GM21825 (cell line): ENCODE measurements around the gene CACNG5.
"Not testable (repeated sequence)": the region's sequence is repeated elsewhere in the genome, so short reads cannot be mapped to it uniquely, and the experiment has no call there.

Source experiments
- ATAC-seq: cut with Tn5 transposase; IDR thresholded peaks from one replicate; pipeline ENCODE4 v1.9.1; 2021; ENCODE audit warnings: mild to moderate bottlenecking, moderate library complexity; ENCODE audit not compliant: unreplicated experiment

Gene CACNG5

GRCh38 chr17:66849032-66849655, 14.2 kb downstream of the CACNG5 start:
- ATAC-seq: no peak

- ATAC-seq: no peak
These were observed 15.1 kb downstream of the CACNG5 start for GRCh38 chr17:66849851-66850580.

- ATAC-seq: no peak
These were observed 15.8 kb downstream of the CACNG5 start for GRCh38 chr17:66850692-66851091.

DNA sequence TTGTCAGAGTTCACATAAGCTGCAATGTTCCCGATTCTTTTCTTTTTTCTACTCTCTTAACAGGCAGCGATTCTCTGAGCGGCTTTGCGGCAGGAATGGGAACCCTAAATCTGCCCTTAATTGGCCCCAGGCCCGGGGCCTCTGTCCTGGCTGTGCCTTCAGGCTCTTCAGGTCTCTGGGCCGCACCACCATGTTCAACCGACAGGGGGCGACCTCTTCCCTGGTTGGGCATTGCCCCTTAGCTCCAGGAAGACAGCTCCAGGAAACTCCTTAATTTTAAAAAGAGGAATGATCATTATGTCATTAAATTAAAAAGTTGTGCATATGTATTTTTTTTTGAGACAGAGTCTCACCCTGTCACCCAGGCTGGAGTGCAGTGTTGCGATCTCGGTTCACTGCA, 20.3 kb downstream of the CACNG5 start:
- no peak for ATAC-seq

DNA sequence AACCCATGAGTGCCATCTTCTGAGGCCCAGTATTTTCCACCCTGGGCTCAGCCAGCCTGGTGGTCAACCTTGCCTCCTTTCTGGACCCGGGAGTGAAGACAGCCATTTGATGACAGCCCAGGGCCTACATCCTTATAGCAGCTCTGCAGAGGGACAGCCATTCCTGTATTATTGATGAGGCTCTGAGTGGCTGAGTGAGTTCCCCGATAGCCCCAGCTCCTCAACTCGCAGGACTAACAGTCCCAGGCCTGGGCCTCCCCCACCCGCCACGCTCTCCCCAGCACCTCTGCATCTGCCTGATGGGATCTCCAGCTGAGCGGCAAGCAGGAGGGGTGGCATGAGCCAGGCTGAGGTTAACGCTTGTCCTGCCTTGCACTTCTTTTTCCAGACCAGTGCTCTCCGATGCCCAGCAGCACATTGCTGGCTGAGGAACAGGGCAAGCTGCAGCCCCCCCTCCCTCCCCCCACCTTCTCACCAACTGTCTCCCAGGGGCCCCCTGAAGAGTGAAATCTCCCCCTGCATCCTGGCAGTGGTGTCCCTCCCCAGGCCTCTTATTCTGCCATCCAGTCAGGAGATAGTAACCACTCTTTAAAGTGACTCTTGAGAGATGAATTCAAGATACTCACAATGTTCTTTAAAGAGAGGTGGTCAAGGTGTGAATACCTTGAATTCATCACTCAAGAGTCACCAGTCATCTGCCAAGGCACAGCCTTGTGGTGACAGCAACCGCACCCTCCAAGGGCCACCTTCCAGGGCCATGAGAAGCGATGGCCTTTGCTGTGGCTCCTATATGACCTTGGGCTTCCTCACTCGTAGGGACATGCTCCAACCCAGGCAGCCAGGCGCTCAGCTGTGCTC, 23.5 kb downstream of the CACNG5 start:
- no peak for ATAC-seq

DNA sequence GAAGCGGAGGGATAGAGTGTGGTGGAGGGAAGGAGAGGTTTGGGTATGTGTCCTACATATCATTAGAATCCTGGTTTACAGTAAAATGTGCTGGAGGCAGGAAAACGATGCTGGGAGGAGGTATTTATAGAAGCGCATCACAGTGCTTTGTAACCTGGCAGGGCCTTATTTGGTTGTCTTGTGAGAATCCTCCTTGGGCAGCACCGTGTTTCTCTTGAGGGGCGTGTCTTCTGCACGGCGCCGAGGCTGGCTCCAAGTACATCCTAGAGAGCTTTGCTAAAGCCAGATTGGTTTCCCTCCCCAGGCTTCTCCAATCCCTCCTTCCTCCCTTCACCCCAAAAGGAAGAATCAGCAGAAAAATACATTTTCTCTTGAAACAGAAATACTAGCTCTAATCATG, 24.4 kb downstream of the CACNG5 start:
- ATAC-seq: no peak

- ATAC-seq: no peak
These were observed 25.3 kb downstream of the CACNG5 start for GRCh38 chr17:66860204-66860603.

DNA sequence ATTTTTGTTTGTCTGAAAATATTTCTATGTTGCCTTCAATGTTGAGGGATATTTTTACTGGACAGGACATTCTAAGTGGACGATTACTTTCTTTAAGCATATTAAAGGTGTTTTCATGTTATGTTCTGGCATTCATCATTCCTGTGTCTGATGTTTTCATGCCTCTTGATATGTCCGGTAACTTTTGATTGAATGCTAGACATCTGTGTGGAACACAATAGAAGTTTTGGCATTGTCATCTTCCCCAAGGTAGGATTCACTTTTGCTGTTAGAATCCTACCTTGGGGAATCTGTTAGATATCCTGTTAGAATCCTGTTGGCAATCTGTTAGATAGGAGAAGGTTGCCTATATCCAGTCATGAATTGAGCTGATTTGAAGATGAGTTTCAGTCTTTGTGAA, 28.9 kb downstream of the CACNG5 start:
- no peak for ATAC-seq

GRCh38 chr17:66865151-66865550, 30.2 kb downstream of the CACNG5 start:
- ATAC-seq: no peak

GRCh38 chr17:66873962-66874361, 39.0 kb downstream of the CACNG5 start:
- no peak for ATAC-seq

DNA sequence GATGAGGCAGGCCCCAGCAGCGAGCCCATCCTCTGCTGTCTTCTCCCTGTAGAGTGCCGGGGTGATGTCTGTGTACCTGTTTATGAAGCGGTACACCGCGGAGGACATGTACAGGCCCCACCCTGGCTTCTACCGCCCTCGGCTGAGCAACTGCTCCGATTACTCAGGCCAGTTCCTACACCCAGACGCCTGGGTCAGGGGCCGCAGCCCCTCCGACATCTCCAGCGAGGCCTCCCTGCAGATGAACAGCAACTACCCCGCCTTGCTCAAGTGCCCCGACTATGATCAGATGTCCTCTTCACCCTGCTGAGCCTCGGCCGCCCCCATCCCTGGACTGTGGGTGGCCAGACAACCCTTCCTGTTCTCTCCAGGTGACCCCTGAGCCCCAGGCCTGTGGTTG, 50.0 kb downstream of the CACNG5 start:
- ATAC-seq: no peak

DNA sequence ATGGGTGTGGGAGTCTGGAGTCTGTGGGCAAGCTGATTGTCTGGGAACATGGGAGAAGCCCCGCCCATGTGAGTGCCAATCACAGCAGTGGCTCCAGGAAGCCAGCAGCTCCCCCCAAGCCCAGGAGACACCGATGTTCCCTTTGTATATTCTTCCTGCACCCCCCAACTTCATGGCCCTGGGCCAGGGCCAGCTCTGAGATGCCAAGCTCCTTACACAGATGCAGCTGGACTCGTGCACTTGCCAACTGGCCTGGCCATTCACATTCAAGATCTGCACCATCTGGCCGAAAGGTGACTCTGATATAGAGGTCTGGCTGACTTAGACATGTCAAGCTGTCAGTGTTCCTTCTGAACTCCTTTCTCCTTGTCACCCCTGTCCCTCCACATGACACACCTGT, 50.5 kb downstream of the CACNG5 start:
- no peak for ATAC-seq

- no peak for ATAC-seq
These were observed 54.7 kb downstream of the CACNG5 start for GRCh38 chr17:66889480-66890230.

- ATAC-seq: no peak
These were observed 57.3 kb downstream of the CACNG5 start for GRCh38 chr17:66892246-66892645.

GRCh38 chr17:66893382-66893781, 58.5 kb downstream of the CACNG5 start:
- ATAC-seq: no peak

DNA sequence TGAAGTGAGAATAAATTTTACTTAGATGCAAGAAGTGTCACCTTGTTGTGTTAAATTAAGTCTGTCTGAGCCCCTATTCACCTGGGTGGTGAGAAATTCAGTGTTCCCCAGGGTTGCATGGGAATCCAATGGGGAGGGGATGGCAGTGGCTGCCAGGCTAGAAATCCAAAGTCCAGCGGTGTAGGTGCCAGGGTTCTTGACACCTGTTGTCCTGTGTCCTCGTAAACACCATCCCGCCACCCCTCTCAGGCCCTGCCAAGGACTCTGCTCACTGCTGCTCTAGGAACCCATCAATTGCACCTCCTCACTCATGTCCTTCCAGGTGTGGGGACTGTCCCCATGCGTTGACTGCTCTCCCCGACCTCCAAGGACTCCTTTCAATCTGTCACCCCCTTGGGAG, 58.9 kb downstream of the CACNG5 start:
- ATAC-seq: no peak

DNA sequence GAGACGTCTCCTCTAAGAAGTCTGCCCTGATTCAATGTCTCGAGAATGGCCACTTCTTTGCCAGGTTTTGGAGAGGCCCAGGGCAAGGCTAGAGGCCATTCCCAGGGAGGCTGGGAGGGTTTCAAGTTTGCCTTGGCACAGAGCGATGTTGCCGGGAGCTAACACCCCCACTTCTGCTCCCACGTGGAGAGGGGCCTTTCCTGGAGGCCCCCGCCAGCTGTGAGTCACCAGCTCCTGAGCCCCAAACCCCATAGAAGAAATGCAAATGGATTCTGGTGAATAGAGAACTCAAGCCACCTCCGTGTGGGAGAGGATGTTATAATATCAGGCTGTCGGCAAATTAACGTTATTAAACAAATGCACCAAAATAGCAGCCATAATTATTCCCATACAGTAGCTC, 62.2 kb downstream of the CACNG5 start:
- no peak for ATAC-seq

GRCh38 chr17:66898536-66898935, 63.6 kb downstream of the CACNG5 start:
- no peak for ATAC-seq

DNA sequence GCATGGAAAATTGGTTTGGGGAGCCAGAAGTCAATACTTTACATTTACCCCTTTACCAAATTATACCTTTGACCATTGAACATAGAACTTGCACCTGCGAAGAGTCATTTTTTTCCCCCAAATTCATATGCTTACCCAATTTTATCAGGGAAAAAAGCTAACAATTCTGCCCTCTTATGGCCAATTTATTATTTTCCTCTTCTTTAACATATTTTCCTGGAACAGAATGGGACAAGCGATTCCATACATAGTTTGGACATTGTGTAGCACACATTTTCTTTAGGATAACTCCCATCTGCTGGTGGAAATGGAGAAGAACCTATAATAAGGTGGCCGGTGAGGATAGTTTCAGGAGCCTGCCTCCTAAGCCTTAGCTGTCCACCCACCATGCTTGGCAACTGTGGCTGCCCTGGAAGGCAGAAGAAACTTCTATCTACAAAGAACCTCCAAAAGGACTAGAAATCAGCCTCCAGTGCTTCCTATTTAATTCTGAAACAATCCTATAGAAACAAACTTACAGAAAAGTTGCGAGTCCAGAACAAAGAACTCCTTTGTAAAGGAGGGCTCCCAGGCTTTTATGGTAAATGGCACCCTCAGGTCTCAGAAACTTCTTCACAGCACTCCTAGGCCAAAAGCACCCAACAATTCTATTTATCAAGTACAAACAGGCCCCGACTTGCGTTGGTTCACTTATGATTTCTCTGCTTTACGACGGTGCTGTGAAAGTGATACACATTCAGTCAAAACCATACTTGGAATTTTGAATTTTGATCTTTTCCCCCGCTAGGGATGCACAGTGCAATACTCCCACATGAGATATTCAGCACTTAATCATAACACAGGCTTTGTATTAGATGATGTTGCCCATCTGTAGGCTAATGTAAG, 65.5 kb downstream of the CACNG5 start:
- ATAC-seq: no peak

DNA sequence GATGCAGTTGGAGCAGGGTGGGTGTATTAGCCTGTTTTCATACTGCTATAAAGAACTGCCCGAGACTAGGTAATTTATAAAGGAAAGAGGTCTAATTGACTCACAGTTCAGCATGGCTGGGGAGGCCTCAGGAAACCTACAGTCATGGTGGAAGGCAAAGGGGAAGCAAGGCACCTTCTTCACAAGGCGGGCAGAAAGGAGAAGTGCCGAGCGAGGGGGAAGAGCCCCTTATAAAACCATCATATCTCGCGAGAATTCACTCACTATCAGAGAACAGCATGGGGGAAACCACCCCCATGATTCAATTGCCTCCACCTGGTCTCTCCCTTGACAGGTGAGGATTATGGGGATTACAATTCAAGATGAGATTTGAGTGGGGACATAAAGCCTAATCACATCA, 68.4 kb downstream of the CACNG5 start:
- ATAC-seq: not testable (repeated sequence)
